Spleen (tissue), 11 donors: Measurements from ENCODE around the gene RHBDL1. TPM values are rescaled to one million over a fixed set of nuclear protein-coding genes. Genes with fewer than 3 reads are reported as not detected.

Experiments used
- DNase-seq: peaks from one replicate; pipeline ENCODE4 v3.0.0-alpha.2; 2020
- H3K27ac ChIP-seq, 8 donors: fragments of 200-600 bp; sonication (generic) in 7 of 8; 1 replicate in 4 of 8; 2 replicates in 4 of 8; pipeline versions ENCODE4 v1.5.0 to v1.8.0; 2016 to 2021; ENCODE audit warnings: inconsistent platforms in 4 of 8, mild to moderate bottlenecking in 4 of 8, moderate library complexity in 1 of 8
- H3K27me3 ChIP-seq, 7 donors: fragments of 200-600 bp; sonication (generic) in 6 of 7; replicated peaks in 1 of 7; 1 replicate in 4 of 7; 2 replicates in 3 of 7; pipeline versions ENCODE4 v1.5.0 to v1.8.0; 2016 to 2021; ENCODE audit warnings: inconsistent platforms in 3 of 7, mild to moderate bottlenecking in 1 of 7
- H3K36me3 ChIP-seq, 6 donors: fragments of 200-600 bp; sonication (generic) in 5 of 6; 1 replicate in 4 of 6; 2 replicates in 2 of 6; pipeline versions ENCODE4 v1.5.0 to v1.8.0; 2016 to 2021; ENCODE audit warnings: inconsistent platforms in 2 of 6
- H3K4me1 ChIP-seq, 6 donors: fragments of 200-600 bp; sonication (generic) in 5 of 6; 1 replicate in 3 of 6; 2 replicates in 3 of 6; pipeline versions ENCODE4 v1.5.0 to v1.8.0; 2016 to 2021; ENCODE audit warnings: inconsistent platforms in 3 of 6
- H3K4me3 ChIP-seq, 8 donors: fragments of 200-600 bp; sonication (generic) in 7 of 8; 1 replicate in 4 of 8; 2 replicates in 4 of 8; pipeline versions ENCODE4 v1.5.0 to v1.8.0; 2016 to 2021; ENCODE audit warnings: inconsistent platforms in 4 of 8, mild to moderate bottlenecking in 4 of 8, moderate library complexity in 2 of 8
- H3K9me3 ChIP-seq, 8 donors: fragments of 200-600 bp; sonication (generic) in 7 of 8; 1 replicate in 4 of 8; 2 replicates in 4 of 8; pipeline versions ENCODE4 v1.5.0 to v1.8.0; 2016 to 2021; ENCODE audit warnings: inconsistent platforms in 4 of 8
- POLR2AphosphoS5 ChIP-seq, 3 donors: sonication (generic); formaldehyde crosslinking; IDR thresholded peaks; one replicate each; pipeline ENCODE4 v1.5.1; 2017; ENCODE audit warnings: antibody characterized with exemption in 3 of 3
- WGBS, 5 donors: extraction: QIAGEN DNeasy Blood & Tissue Kit in 3 of 5; methylation state at CpG; one replicate each; pipeline versions ENCODE4 v1.1.5 to v1.1.7; 2013 to 2018; 5-methylcytosine and 5-hydroxymethylcytosine counted together
- intact Hi-C: fragments of 100-400 bp; cut with DNase I; formaldehyde crosslinking; loops from one replicate; pipeline ENCODE4 v1.15.0; 2023; ENCODE audit warnings: low total_unique reads
- polyA plus RNA-seq, 3 donors: library from polyadenylated mRNA; stranded (reverse); fragments of 200-250 nt; gene quantifications; one replicate each; pipeline ENCODE4 v1.2.1, GENCODE V29; 2013
- total RNA-seq, 7 donors: library from RNA; depleted of rRNA in 3 of 7; stranded (reverse); fragments of >200 nt in 3 of 7; fragmentation: NEBNext Ultra II Directional in 4 of 7; extraction: Animal tissue kit (Norgen Biotek cat#: 25700) in 4 of 7; gene quantifications; one replicate each; pipeline versions ENCODE4 v1.1.0 to v1.2.1, GENCODE V29; 2016 to 2021
- TF ChIP-seq, protein P1 (sequence below), 11 experiments: fragments of 200-600 bp in 7 of 11; fragments of 450-650 bp in 4 of 11; sonication (generic) in 4 of 11; IDR thresholded peaks in 8 of 11; conservative IDR thresholded peaks in 3 of 11; 1 replicate in 7 of 11; 2 replicates in 4 of 11; pipeline versions ENCODE4 v1.4.0 to v1.8.0; 2016 to 2021; ENCODE audit warnings: antibody characterized with exemption in 11 of 11, inconsistent platforms in 4 of 11, mild to moderate bottlenecking in 1 of 11
- donor health status: healthy with polysubstance abuse.
- donor health status: DM: no; HTN: no; CAD: no; lungs with moderate emphysema.
- donor health status: DM: no; HTN: no; CAD: no.
- donor health status: Bipolar disorder and iron deficiency.
- donor health status: healthy.
- donor health status: DM: no; HTN: no; CAD: no.
- donor health status: DM: yes; HTN: yes; CAD: no.

The RHBDL1 gene
- total and polyA plus RNA-seq, 10 donors = 0.37 to 2.0 (median 0.65) TPM

DNA sequence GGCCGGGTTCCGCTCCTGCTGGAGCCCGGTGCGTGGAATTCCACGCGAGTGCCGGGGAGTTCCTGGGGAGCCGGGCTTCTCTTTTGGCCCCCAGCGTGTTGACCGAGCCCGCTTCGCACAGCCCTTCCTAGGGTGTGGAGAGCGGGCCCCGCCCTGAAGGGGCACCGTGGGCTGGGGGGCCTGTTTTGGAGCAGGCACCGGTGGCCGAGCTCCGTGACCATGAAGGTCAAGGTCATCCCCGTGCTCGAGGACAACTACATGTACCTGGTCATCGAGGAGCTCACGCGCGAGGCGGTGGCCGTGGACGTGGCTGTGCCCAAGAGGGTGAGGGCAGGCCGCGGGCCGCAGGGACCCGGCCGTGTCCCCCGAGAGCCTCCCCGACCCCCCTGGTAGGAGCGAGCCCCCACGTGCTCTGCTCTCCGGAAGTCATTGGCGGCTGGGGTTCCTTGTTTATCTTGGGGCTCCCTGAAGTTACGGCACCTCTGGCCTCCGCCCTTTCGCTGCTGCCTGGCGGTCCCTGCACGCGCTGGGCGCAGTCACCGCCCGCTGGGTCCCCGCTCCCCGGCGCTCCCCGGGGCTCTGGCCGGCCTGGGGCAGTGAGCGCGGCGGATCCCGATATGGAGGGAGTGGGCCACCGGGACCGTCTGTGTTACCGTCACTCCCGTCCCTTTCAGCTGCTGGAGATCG, 52.0 kb downstream of the RHBDL1 start:
- Histone ChIP-seq H3K4me3 (peak overlapping the region; percentile 49 to 83 (median 60)), H3K4me1 (peaks cover 5 to 55% (median 38%) of the 10 kb centered on the region in 6 donors), H3K27ac (peak overlapping the region; percentile 9 to 90 (median 70)), H3K9me3 (no peaks in the 10 kb centered on the region), H3K36me3 (peaks cover 0 to 40% (median 10%) of the 10 kb centered on the region in 6 donors), H3K27me3 (peaks cover 0 to 42% (median 18%) of the 10 kb centered on the region in 7 donors)
- TF ChIP-seq, protein P1, sequence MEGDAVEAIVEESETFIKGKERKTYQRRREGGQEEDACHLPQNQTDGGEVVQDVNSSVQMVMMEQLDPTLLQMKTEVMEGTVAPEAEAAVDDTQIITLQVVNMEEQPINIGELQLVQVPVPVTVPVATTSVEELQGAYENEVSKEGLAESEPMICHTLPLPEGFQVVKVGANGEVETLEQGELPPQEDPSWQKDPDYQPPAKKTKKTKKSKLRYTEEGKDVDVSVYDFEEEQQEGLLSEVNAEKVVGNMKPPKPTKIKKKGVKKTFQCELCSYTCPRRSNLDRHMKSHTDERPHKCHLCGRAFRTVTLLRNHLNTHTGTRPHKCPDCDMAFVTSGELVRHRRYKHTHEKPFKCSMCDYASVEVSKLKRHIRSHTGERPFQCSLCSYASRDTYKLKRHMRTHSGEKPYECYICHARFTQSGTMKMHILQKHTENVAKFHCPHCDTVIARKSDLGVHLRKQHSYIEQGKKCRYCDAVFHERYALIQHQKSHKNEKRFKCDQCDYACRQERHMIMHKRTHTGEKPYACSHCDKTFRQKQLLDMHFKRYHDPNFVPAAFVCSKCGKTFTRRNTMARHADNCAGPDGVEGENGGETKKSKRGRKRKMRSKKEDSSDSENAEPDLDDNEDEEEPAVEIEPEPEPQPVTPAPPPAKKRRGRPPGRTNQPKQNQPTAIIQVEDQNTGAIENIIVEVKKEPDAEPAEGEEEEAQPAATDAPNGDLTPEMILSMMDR (IDR thresholded peaks at IDR 0.05 in 8 of 11, conservative IDR thresholded peaks at IDR 0.05 in 3 of 11) = no peak
- TF ChIP-seq POLR2AphosphoS5 (IDR thresholded peaks at IDR 0.05) = peak; percentile 21 to 70 (median 43)
- intact Hi-C loops = no loop called here
- 0 to 2% (median 1%) methylated on average over 16 to 61 of the region's 61 CpGs for WGBS, 5 donors
- peak; percentile 87 for DNase-seq

Other genes starting within 250 kb of the RHBDL1 start
- 10 to 100 TPM; 48.1 to 71.7 (median 63.9) TPM for gene CAPN15, start 148.0 kb upstream of the RHBDL1 start, total RNA-seq
- 10 to 100 TPM; 25.8 to 65.0 (median 36.4) TPM for gene CAPN15, start 148.0 kb upstream of the RHBDL1 start, polyA plus RNA-seq
- not detected for gene PRR35, start 115.3 kb upstream of the RHBDL1 start, total RNA-seq
- gene PRR35, start 115.3 kb upstream of the RHBDL1 start, polyA plus RNA-seq = not detected
- gene NHLRC4, start 108.7 kb upstream of the RHBDL1 start, total RNA-seq = 1 to 10 TPM; 1.5 to 8.8 (median 4.5) TPM
- gene NHLRC4, start 108.7 kb upstream of the RHBDL1 start, polyA plus RNA-seq = 1 to 10 TPM; 2.7 to 4.7 (median 3.6) TPM
- gene PIGQ, start 105.7 kb upstream of the RHBDL1 start, total RNA-seq = 10 to 100 TPM; 36.1 to 42.7 (median 39.2) TPM
- gene PIGQ, start 105.7 kb upstream of the RHBDL1 start, polyA plus RNA-seq = 10 to 100 TPM; 20.7 to 70.5 (median 42.2) TPM
- 10 to 100 TPM; 12.9 to 21.6 (median 15.3) TPM for gene RAB40C, start 85.6 kb upstream of the RHBDL1 start, total RNA-seq
- gene RAB40C, start 85.6 kb upstream of the RHBDL1 start, polyA plus RNA-seq = 10 to 100 TPM in 2 of 3 donors, 1 to 10 TPM in 1; 8.1 to 20.9 (median 11.0) TPM
- 1 to 10 TPM in 3 of 7 donors, under 1 TPM in 4; 0.49 to 1.5 (median 0.95) TPM for gene WFIKKN1, start 44.7 kb upstream of the RHBDL1 start, total RNA-seq
- gene WFIKKN1, start 44.7 kb upstream of the RHBDL1 start, polyA plus RNA-seq = 1 to 10 TPM in 1 of 3 donors, under 1 TPM in 2; 0.15 to 1.8 (median 0.30) TPM
- gene METTL26, start 39.4 kb upstream of the RHBDL1 start, total RNA-seq = 10 to 100 TPM; 39.6 to 78.4 (median 46.0) TPM
- gene METTL26, start 39.4 kb upstream of the RHBDL1 start, polyA plus RNA-seq = 100 to 1,000 TPM; 114 to 165 (median 133) TPM
- 10 to 100 TPM; 23.6 to 45.8 (median 36.1) TPM for gene MCRIP2, start 33.8 kb upstream of the RHBDL1 start, total RNA-seq
- gene MCRIP2, start 33.8 kb upstream of the RHBDL1 start, polyA plus RNA-seq = 100 to 1,000 TPM in 1 of 3 donors, 10 to 100 TPM in 2; 56.5 to 106 (median 80.8) TPM
- gene WDR90, start 26.3 kb upstream of the RHBDL1 start, total RNA-seq = 10 to 100 TPM in 6 of 7 donors, 1 to 10 TPM in 1; 7.9 to 30.2 (median 16.7) TPM
- 10 to 100 TPM; 10.3 to 25.1 (median 22.1) TPM for gene WDR90, start 26.3 kb upstream of the RHBDL1 start, polyA plus RNA-seq
- gene RHOT2, start 7.5 kb upstream of the RHBDL1 start, total RNA-seq = 100 to 1,000 TPM in 5 of 7 donors, 10 to 100 TPM in 2; 71.3 to 152 (median 131) TPM
- 100 to 1,000 TPM; 139 to 309 (median 245) TPM for gene RHOT2, start 7.5 kb upstream of the RHBDL1 start, polyA plus RNA-seq
- gene STUB1, start 4.7 kb downstream of the RHBDL1 start, total RNA-seq = 100 to 1,000 TPM in 1 of 7 donors, 10 to 100 TPM in 6; 68.9 to 101 (median 79.3) TPM
- 100 to 1,000 TPM; 102 to 160 (median 107) TPM for gene STUB1, start 4.7 kb downstream of the RHBDL1 start, polyA plus RNA-seq
- gene JMJD8, start 8.7 kb downstream of the RHBDL1 start, total RNA-seq = 10 to 100 TPM; 29.2 to 58.7 (median 38.7) TPM
- 10 to 100 TPM; 24.9 to 32.1 (median 27.2) TPM for gene JMJD8, start 8.7 kb downstream of the RHBDL1 start, polyA plus RNA-seq
- gene WDR24, start 14.7 kb downstream of the RHBDL1 start, total RNA-seq = 10 to 100 TPM; 12.5 to 17.3 (median 15.5) TPM
- 10 to 100 TPM in 1 of 3 donors, 1 to 10 TPM in 2; 6.5 to 11.4 (median 7.7) TPM for gene WDR24, start 14.7 kb downstream of the RHBDL1 start, polyA plus RNA-seq
- 1 to 10 TPM in 6 of 7 donors, under 1 TPM in 1; 0.98 to 2.6 (median 2.0) TPM for gene FBXL16, start 30.1 kb downstream of the RHBDL1 start, total RNA-seq
- 1 to 10 TPM in 2 of 3 donors, under 1 TPM in 1; 0.48 to 1.1 (median 1.0) TPM for gene FBXL16, start 30.1 kb downstream of the RHBDL1 start, polyA plus RNA-seq
- 10 to 100 TPM in 5 of 7 donors, 1 to 10 TPM in 2; 7.2 to 20.2 (median 12.8) TPM for gene METRN, start 39.4 kb downstream of the RHBDL1 start, total RNA-seq
- gene METRN, start 39.4 kb downstream of the RHBDL1 start, polyA plus RNA-seq = 10 to 100 TPM; 15.6 to 31.9 (median 30.4) TPM
- gene ANTKMT, start 45.5 kb downstream of the RHBDL1 start, total RNA-seq = 10 to 100 TPM; 28.6 to 40.9 (median 36.4) TPM
- gene ANTKMT, start 45.5 kb downstream of the RHBDL1 start, polyA plus RNA-seq = 10 to 100 TPM; 49.9 to 77.2 (median 63.4) TPM
- gene CCDC78, start 50.8 kb downstream of the RHBDL1 start, total RNA-seq = 10 to 100 TPM in 1 of 7 donors, 1 to 10 TPM in 6; 2.9 to 11.9 (median 6.3) TPM
- gene CCDC78, start 50.8 kb downstream of the RHBDL1 start, polyA plus RNA-seq = 10 to 100 TPM; 12.0 to 23.7 (median 13.9) TPM
- gene HAGHL, start 51.4 kb downstream of the RHBDL1 start, total RNA-seq = 10 to 100 TPM in 6 of 7 donors, 1 to 10 TPM in 1; 7.7 to 25.8 (median 17.6) TPM
- gene HAGHL, start 51.4 kb downstream of the RHBDL1 start, polyA plus RNA-seq = 10 to 100 TPM; 25.7 to 75.8 (median 32.5) TPM
- 10 to 100 TPM; 24.9 to 60.2 (median 39.5) TPM for gene CIAO3, start 65.3 kb downstream of the RHBDL1 start, total RNA-seq
- gene CIAO3, start 65.3 kb downstream of the RHBDL1 start, polyA plus RNA-seq = 10 to 100 TPM; 34.1 to 80.4 (median 37.7) TPM
- gene MSLN, start 85.1 kb downstream of the RHBDL1 start, total RNA-seq = under 1 TPM in 3 of 7 donors, not detected in 4; 0.32 to 0.70 (median 0.51) TPM
- gene MSLN, start 85.1 kb downstream of the RHBDL1 start, polyA plus RNA-seq = 1 to 10 TPM in 1 of 3 donors, under 1 TPM in 2; 0.22 to 1.1 (median 0.26) TPM
- gene RPUSD1, start 112.7 kb downstream of the RHBDL1 start, total RNA-seq = 10 to 100 TPM; 18.8 to 28.7 (median 22.0) TPM
- 10 to 100 TPM; 17.9 to 34.2 (median 19.9) TPM for gene RPUSD1, start 112.7 kb downstream of the RHBDL1 start, polyA plus RNA-seq
- gene CHTF18, start 112.9 kb downstream of the RHBDL1 start, total RNA-seq = 10 to 100 TPM in 6 of 7 donors, 1 to 10 TPM in 1; 8.9 to 30.2 (median 18.5) TPM
- gene CHTF18, start 112.9 kb downstream of the RHBDL1 start, polyA plus RNA-seq = 10 to 100 TPM; 23.6 to 55.0 (median 32.3) TPM
- gene GNG13, start 125.1 kb downstream of the RHBDL1 start, total RNA-seq = not detected
- not detected for gene GNG13, start 125.1 kb downstream of the RHBDL1 start, polyA plus RNA-seq